Lung (tissue), 12 donors: Measurements from ENCODE around the gene AGBL4. TPM values are rescaled to one million over a fixed set of nuclear protein-coding genes. Genes with fewer than 3 reads are reported as not detected.

Experiments used
- ATAC-seq: fragments of 200-7000 bp; cut with Tn5 transposase; one replicate; pipeline ENCODE4 v1.9.1; 2020; ENCODE audit warnings: moderate number of reproducible peaks; ENCODE audit not compliant: insufficient read depth, low FRiP score
- DNase-seq, 3 donors: peaks; one replicate each; pipeline ENCODE4 v3.0.0-alpha.2; 2013 to 2017
- H3K27ac ChIP-seq, 2 donors: one replicate each; pipeline ENCODE4 v1.5.1; 2013; ENCODE audit warnings: mild to moderate bottlenecking in 2 of 2, moderate library complexity in 2 of 2, control low read depth in 1 of 2, inconsistent platforms in 1 of 2, low read depth in 1 of 2, low read length in 1 of 2
- H3K27me3 ChIP-seq, 3 donors: one replicate each; pipeline ENCODE4 v1.5.1; 2013; ENCODE audit warnings: low read length in 2 of 3; ENCODE audit not compliant: control insufficient read depth in 3 of 3, insufficient read depth in 3 of 3
- H3K36me3 ChIP-seq, 4 donors: one replicate each; pipeline ENCODE4 v1.5.1; 2013; ENCODE audit warnings: low read length in 4 of 4, mild to moderate bottlenecking in 1 of 4, moderate library complexity in 1 of 4; ENCODE audit not compliant: control insufficient read depth in 4 of 4, insufficient read depth in 4 of 4
- H3K4me1 ChIP-seq, 5 donors: one replicate each; pipeline ENCODE4 v1.5.1; 2013; ENCODE audit warnings: low read length in 5 of 5, mild to moderate bottlenecking in 2 of 5, moderate library complexity in 1 of 5; ENCODE audit not compliant: control insufficient read depth in 5 of 5, insufficient read depth in 5 of 5
- H3K4me3 ChIP-seq: one replicate; pipeline ENCODE4 v1.5.1; 2013; ENCODE audit warnings: mild to moderate bottlenecking, control low read depth, moderate library complexity
- H3K9ac ChIP-seq, 2 donors: one replicate each; pipeline ENCODE4 v1.5.1; 2013; ENCODE audit warnings: low read length in 2 of 2, control low read depth in 1 of 2; ENCODE audit not compliant: insufficient read depth in 1 of 2
- H3K9me3 ChIP-seq, 4 donors: one replicate each; pipeline ENCODE4 v1.5.1; 2013; ENCODE audit warnings: low read length in 3 of 4, mild to moderate bottlenecking in 1 of 4, moderate library complexity in 1 of 4; ENCODE audit not compliant: control insufficient read depth in 4 of 4, insufficient read depth in 3 of 4
- CTCF ChIP-seq: IDR thresholded peaks from 2 replicates; pipeline ENCODE4 v1.5.1; 2012; ENCODE audit warnings: mild to moderate bottlenecking; ENCODE audit errors: control extremely low read depth, extremely low read depth
- WGBS, 2 donors: extraction: QIAGEN DNeasy Blood & Tissue Kit; methylation state at CpG; one replicate each; pipeline ENCODE4 v1.1.7; 2013; 5-methylcytosine and 5-hydroxymethylcytosine counted together
- polyA plus RNA-seq, 2 donors: library from polyadenylated mRNA; stranded (reverse); fragments of 200-250 nt; gene quantifications; one replicate each; pipeline ENCODE4 v1.2.1, GENCODE V29; 2013
- total RNA-seq, 2 donors: library from RNA; depleted of rRNA in 1 of 2; stranded (reverse); fragments of >200 nt in 1 of 2; gene quantifications; one replicate each; pipeline ENCODE4 v1.2.1, GENCODE V29; 2014 to 2021
- donor health status: control.
- donor health status: control.
- donor health status: Bipolar disorder and iron deficiency.
- donor health status: healthy.
- donor health status: DM: yes; HTN: yes; CAD: no.

Gene AGBL4
- total and polyA plus RNA-seq, 4 donors, result 0.24 to 7.5 (median 2.6) TPM

GRCh38 chr1:48710318-48710717, 1313.4 kb downstream of the AGBL4 start:
- TF ChIP-seq CTCF, result no peak
- WGBS, 2 donors, result 79 to 96% methylated on average over 2 of the region's 2 CpGs
- no peaks in the 10 kb centered on the region for H3K36me3 ChIP-seq
- no peak overlapping the region for H3K9ac ChIP-seq
- H3K27me3 ChIP-seq, result no peaks in the 10 kb centered on the region
- peaks cover 0 to 2% (median 0%) of the 10 kb centered on the region in 5 donors for H3K4me1 ChIP-seq
- no peak overlapping the region for H3K27ac ChIP-seq
- DNase-seq (peak in 1 of 3 donors; percentile 13), ATAC-seq (no peak)
- H3K4me3 ChIP-seq, result no peak overlapping the region
- H3K9me3 ChIP-seq, result no peaks in the 10 kb centered on the region

GRCh38 chr1:48704736-48705135, 1319.0 kb downstream of the AGBL4 start:
- H3K27me3 ChIP-seq, result no peaks in the 10 kb centered on the region
- H3K4me3 ChIP-seq, result no peak overlapping the region
- 90 to 95% methylated on average over 6 of the region's 6 CpGs for WGBS, 2 donors
- H3K27ac ChIP-seq, result no peak overlapping the region
- no peak for TF ChIP-seq CTCF
- ATAC-seq (no peak), DNase-seq (no peak)
- H3K36me3 ChIP-seq, result no peaks in the 10 kb centered on the region
- peaks cover 0 to 2% (median 0%) of the 10 kb centered on the region in 5 donors for H3K4me1 ChIP-seq
- no peak overlapping the region for H3K9ac ChIP-seq
- no peaks in the 10 kb centered on the region for H3K9me3 ChIP-seq

- WGBS, 2 donors, result 91 to 95% methylated on average over 2 of the region's 2 CpGs
- no peak overlapping the region for H3K4me3 ChIP-seq
These were observed 1322.3 kb downstream of the AGBL4 start for GRCh38 chr1:48701445-48701844.

More at GRCh38 chr1:48701445-48701844, 1322.3 kb downstream of the AGBL4 start:
- no peak for TF ChIP-seq CTCF
- Histone ChIP-seq H3K36me3 (no peaks in the 10 kb centered on the region), H3K27me3 (no peaks in the 10 kb centered on the region), H3K9ac (no peak overlapping the region), H3K9me3 (no peaks in the 10 kb centered on the region), H3K4me1 (no peaks in the 10 kb centered on the region), H3K27ac (no peak overlapping the region)
- ATAC-seq, result no peak
- DNase-seq, result no peak
